Kidney epithelial cell (primary cell): ENCODE measurements around the gene TUSC1. TPM values are rescaled to one million over a fixed set of nuclear protein-coding genes. Genes with fewer than 3 reads are reported as not detected.
"Not testable (repeated sequence)": the region's sequence is repeated elsewhere in the genome, so short reads cannot be mapped to it uniquely, and the experiment has no call there.

Experiments
- DNase-seq: peaks from one replicate; pipeline ENCODE4 v3.0.0-alpha.2; 2010; ENCODE audit warnings: low read depth
- H3K27me3 ChIP-seq: 2 replicates; pipeline ENCODE4 v1.6.0; 2011; ENCODE audit warnings: low read length; ENCODE audit not compliant: control insufficient read depth, insufficient read depth
- H3K36me3 ChIP-seq: 2 replicates; pipeline ENCODE4 v1.5.1; 2011; ENCODE audit warnings: low read length; ENCODE audit not compliant: control insufficient read depth, insufficient read depth
- H3K4me3 ChIP-seq: 2 replicates; pipeline ENCODE4 v1.5.1; 2011; ENCODE audit warnings: low read depth, mild to moderate bottlenecking, control low read depth, low read length
- total RNA-seq: library from RNA; depleted of rRNA; stranded (reverse); fragments of >200 nt; gene quantifications from 2 replicates; pipeline ENCODE4 v1.2.3, GENCODE V29; 2015
- TF ChIP-seq, protein P1 (sequence below): IDR thresholded peaks from 2 replicates; pipeline ENCODE4 v1.5.1; 2011; ENCODE audit warnings: mild to moderate bottlenecking, moderate library complexity, low read length, control low read depth, inconsistent platforms; ENCODE audit not compliant: insufficient read depth, poor library complexity, severe bottlenecking

TUSC1 gene
- total RNA-seq, 1 donor from 2014 or later = 13.7 TPM

DNA sequence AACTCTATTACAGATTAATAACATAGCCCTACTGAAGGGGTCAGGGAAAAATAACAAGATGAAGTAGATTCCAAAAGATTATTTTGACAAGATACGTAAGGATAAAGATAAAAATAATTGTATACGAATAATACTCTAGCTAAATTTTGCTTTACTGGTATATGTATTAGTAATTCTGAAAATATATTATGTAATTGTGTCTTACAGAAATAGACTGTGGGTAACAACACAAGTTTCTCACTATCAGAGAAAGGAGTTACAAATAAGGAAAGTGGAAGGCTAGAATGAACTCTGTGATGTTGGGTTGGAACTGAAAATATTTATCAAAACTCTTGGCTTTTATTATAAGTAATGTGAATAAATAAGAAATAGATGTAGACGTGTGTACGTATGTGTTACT is 26.6 kb upstream of the TUSC1 start:
- no peak for DNase-seq
- no peak overlapping the region for H3K4me3 ChIP-seq
- TF ChIP-seq, protein P1, sequence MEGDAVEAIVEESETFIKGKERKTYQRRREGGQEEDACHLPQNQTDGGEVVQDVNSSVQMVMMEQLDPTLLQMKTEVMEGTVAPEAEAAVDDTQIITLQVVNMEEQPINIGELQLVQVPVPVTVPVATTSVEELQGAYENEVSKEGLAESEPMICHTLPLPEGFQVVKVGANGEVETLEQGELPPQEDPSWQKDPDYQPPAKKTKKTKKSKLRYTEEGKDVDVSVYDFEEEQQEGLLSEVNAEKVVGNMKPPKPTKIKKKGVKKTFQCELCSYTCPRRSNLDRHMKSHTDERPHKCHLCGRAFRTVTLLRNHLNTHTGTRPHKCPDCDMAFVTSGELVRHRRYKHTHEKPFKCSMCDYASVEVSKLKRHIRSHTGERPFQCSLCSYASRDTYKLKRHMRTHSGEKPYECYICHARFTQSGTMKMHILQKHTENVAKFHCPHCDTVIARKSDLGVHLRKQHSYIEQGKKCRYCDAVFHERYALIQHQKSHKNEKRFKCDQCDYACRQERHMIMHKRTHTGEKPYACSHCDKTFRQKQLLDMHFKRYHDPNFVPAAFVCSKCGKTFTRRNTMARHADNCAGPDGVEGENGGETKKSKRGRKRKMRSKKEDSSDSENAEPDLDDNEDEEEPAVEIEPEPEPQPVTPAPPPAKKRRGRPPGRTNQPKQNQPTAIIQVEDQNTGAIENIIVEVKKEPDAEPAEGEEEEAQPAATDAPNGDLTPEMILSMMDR = no peak
- H3K27me3 ChIP-seq = no peaks in the 10 kb centered on the region
- no peaks in the 10 kb centered on the region for H3K36me3 ChIP-seq

DNA sequence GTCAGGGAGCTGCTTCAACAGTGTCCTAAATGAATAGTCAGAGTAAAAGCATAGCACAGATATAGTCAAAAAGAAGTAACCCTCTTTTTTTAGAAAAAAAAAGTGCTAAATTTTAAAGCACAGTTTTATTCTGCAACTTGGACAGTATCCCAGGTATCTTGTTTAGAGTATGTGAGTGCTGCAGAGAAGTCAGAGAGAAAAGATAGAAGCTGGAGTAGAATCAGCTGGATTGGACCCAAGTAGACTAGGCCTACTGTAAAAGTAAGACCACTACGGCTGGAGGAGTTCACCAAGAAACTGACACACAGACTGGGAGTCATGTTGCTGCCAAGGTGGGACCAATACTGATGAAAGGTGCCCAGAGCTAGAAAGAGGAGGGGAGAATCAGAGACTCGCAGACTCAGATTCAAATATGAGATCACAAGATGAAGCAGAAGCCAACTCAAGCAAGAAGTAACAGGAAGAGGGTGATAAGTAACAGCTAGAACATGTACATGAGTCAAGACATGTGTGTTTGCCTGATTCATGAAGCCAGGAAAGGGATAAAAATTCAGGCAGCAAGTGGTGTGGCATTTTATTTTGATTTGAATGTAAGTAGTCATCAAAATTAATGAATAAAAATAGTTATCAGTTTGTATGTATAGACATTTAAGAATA is 25.6 kb upstream of the TUSC1 start:
- TF ChIP-seq, protein P1 = no peak
- no peak for DNase-seq
- H3K36me3 ChIP-seq = no peaks in the 10 kb centered on the region

DNA sequence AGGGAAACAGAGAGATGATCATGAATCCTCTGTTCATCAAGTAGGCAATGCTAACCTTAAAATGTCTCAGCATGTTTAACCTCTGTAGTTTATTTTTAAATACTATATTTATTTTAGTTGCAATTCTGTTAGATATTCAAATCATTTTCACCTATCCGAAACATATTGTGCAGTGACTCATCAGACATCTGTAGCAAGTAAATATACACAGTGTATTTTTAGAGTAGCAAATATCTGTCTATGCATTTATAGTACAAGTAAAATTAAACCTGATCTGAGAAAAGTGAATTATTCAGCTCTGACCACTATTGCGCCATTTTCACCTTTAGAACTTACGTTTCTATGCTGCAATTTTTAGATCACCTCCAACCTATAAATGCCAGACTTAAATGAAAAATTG is 24.3 kb upstream of the TUSC1 start:
- DNase-seq = no peak
- Histone ChIP-seq H3K4me3 (no peak overlapping the region), H3K36me3 (no peaks in the 10 kb centered on the region), H3K27me3 (no peaks in the 10 kb centered on the region)
- TF ChIP-seq, protein P1 = no peak

More for the DNA sequence above, 25.6 kb upstream of the TUSC1 start:
- Histone ChIP-seq H3K4me3 (no peak overlapping the region), H3K27me3 (no peaks in the 10 kb centered on the region)

DNA sequence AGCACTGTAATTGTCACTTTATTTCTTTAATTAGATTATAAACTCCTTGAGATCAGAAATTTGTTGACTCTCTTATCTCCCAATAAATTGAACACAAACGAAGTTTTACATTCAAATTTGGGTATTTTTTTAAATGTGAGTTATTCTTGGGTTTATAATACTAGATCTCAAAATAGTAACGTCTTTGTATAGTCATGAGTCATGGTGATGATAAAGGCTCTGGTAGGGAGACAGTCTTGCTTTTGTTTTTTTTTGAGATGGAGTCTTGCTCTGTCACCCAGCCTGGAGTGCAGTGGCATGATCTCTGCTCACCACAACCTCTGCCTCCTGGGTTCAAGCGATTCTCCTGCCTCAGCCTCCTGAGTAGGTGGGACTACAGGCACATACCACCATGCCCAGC is 22.7 kb upstream of the TUSC1 start:
- not testable (repeated sequence) for H3K36me3 ChIP-seq, H3K4me3 ChIP-seq, H3K27me3 ChIP-seq

DNA sequence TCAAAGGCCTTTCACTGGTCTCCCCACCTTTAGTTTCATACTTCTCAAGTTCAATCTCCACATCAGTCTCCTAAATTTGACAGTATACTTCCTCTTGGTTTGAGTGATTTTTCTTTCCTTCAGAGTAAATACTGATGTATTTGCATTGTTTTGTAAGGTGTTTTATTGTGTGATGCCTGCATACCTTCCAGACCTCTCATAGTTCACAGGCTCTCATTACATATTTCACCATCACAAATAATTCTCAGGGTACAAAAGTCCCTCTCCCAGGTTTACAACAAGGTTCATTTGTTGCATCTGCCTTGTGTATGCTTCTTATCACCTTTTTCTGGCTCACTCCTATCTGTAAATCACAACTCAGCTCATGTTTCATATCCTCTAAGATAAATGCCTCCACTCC is 22.2 kb upstream of the TUSC1 start:
- TF ChIP-seq, protein P1 = no peak
- Histone ChIP-seq H3K27me3 (no peaks in the 10 kb centered on the region), H3K4me3 (no peak overlapping the region), H3K36me3 (no peaks in the 10 kb centered on the region)
- no peak for DNase-seq

More for the DNA sequence above, 22.7 kb upstream of the TUSC1 start:
- DNase-seq = not testable (repeated sequence)

DNA sequence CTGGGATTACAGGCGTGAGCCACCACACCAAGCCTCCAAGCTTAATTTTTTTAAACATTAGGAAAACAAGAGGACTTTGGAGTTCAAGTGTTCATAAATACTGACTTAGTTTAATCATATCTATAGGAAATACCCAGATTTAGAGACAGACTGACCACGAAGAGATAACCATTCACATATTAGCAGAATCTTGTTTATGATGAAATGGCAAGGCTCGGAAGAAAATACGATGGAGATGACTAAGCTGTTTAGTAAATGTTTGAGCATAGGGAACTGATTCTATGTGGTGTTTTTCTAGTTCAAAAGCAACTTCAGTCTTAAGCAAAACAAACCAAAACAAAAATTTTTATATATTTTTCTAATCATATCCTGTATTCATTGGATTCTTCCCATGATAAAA is 13.5 kb upstream of the TUSC1 start:
- Histone ChIP-seq H3K27me3 (no peaks in the 10 kb centered on the region), H3K36me3 (no peaks in the 10 kb centered on the region), H3K4me3 (no peak overlapping the region)
- TF ChIP-seq, protein P1 = no peak
- DNase-seq = no peak
